GM06990 (cell line): ENCODE measurements around the gene WWTR1.

ENCODE experiments used
- DNase-seq: peaks from one replicate; pipeline ENCODE4 v3.0.0-alpha.2; 2011; ENCODE audit not compliant: insufficient read length; ENCODE audit errors: extremely low read depth
- H3K27me3 ChIP-seq: replicated peaks from 2 replicates; pipeline ENCODE4 v1.6.0; 2011; ENCODE audit warnings: low read length; ENCODE audit not compliant: control insufficient read depth, insufficient read depth
- H3K36me3 ChIP-seq: 2 replicates; pipeline ENCODE4 v1.5.1; 2011; ENCODE audit warnings: low read length; ENCODE audit not compliant: control insufficient read depth, insufficient read depth
- H3K4me3 ChIP-seq: replicated peaks from 2 replicates; pipeline ENCODE4 v1.5.1; 2011; ENCODE audit warnings: low read depth, mild to moderate bottlenecking, control low read depth, low read length
- CTCF ChIP-seq: IDR thresholded peaks from 2 replicates; pipeline ENCODE4 v1.5.1; 2011; ENCODE audit warnings: low read length, control low read depth, mild to moderate bottlenecking, inconsistent platforms; ENCODE audit not compliant: insufficient read depth, poor library complexity, severe bottlenecking

Gene WWTR1

DNA sequence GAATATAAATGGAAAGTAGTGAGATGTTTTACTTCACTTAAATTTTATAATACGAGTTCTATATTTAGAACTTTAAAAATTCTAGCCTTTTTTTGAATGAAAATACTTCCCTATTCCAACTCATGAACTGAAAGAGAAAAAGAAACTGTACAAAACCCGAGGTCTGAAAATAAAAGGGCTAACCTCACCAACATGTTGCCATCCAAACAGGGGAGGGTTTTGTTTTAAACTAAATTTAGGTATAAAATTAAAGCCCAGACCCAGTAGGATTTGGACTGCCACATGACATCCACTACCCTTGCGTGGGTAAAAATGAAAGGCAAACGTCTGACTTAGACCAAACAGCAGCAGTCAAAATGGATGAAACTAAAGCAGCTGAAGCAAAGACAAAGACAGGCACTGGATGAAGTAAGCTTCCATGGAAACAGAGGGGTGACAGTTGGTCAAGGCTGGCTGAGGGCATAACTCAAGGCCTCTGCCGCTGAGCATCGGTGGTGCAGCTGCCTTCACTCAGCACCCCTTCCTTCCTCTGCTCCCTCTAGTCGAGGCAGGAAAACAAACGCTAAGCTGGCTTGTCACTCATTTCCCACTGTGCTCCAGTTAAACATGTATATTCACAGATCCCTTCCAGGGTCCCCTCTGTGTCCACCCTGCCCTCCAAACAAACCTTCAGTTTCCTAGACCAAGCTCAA is 125.2 kb downstream of the WWTR1 start:
- no peak overlapping the region for H3K4me3 ChIP-seq

DNA sequence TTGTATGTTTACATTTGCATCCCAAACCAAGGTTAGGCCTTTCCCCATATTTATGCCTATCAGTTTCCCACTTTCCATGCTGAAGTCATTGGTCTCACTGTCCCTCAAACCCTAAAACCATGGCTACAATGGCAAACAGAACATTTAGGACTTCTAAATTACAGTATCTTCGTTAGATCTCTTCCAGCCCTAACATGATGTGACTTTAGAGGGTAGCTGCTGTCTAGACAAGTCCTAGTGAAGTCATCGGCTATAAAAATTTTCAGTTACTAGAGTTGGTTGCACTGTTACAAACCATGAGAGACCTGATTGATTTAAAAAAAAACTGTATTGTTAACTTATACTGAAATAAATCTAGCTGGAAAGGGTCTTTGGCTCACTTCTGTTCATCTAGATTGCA is 128.7 kb downstream of the WWTR1 start:
- H3K27me3 ChIP-seq, result no peaks in the 10 kb centered on the region
- H3K36me3 ChIP-seq, result no peaks in the 10 kb centered on the region
- no peak for DNase-seq
- TF ChIP-seq CTCF, result no peak
- H3K4me3 ChIP-seq, result no peak overlapping the region

More for the DNA sequence above, 125.2 kb downstream of the WWTR1 start:
- TF ChIP-seq CTCF, result no peak
- H3K36me3 ChIP-seq, result no peaks in the 10 kb centered on the region
- no peaks in the 10 kb centered on the region for H3K27me3 ChIP-seq
- no peak for DNase-seq

- H3K4me3 ChIP-seq, result no peak overlapping the region
- no peaks in the 10 kb centered on the region for H3K36me3 ChIP-seq
- TF ChIP-seq CTCF, result no peak
- H3K27me3 ChIP-seq, result no peaks in the 10 kb centered on the region
- DNase-seq, result no peak
These were observed 129.5 kb downstream of the WWTR1 start for GRCh38 chr3:149528340-149528650.

DNA sequence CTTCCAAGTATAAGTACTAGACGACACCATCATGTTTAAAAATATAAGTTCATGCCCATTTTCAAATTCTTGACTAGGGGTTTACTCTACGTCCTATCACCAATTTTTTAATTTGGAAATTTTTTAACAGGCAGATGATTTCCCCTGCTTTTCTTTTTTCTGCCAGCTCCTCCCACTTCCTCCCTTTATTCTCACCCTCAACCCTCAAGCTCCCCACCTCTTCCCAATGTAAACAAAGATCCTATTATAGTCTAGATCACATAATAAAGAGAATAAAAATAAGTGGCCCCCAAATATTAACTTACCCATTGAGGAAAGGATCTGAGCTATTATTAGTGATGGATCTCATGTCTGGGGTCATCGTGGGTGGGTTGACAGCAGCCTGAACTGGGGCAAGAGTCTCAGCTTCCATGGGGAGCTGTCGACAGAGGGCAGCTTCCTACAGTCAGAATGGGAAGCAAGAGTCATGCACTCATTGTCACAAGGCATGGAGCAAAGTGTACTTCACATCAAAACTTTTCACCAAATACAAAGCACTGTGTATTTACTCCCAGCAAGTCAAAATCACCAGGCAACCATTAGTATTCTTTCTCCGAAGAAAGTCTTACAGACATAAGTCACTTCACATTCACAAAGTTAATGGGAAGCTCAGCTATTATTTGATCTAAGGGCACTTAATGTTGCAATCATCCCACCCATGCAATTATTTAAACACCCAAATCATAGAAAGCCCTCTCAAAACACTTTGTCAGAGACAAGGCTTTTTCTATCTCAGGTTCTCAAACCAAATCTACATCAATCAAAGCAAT is 130.1 kb downstream of the WWTR1 start:
- DNase-seq, result no peak
- Histone ChIP-seq H3K4me3 (no peak overlapping the region), H3K27me3 (no peaks in the 10 kb centered on the region), H3K36me3 (no peaks in the 10 kb centered on the region)
- TF ChIP-seq CTCF, result no peak

DNA sequence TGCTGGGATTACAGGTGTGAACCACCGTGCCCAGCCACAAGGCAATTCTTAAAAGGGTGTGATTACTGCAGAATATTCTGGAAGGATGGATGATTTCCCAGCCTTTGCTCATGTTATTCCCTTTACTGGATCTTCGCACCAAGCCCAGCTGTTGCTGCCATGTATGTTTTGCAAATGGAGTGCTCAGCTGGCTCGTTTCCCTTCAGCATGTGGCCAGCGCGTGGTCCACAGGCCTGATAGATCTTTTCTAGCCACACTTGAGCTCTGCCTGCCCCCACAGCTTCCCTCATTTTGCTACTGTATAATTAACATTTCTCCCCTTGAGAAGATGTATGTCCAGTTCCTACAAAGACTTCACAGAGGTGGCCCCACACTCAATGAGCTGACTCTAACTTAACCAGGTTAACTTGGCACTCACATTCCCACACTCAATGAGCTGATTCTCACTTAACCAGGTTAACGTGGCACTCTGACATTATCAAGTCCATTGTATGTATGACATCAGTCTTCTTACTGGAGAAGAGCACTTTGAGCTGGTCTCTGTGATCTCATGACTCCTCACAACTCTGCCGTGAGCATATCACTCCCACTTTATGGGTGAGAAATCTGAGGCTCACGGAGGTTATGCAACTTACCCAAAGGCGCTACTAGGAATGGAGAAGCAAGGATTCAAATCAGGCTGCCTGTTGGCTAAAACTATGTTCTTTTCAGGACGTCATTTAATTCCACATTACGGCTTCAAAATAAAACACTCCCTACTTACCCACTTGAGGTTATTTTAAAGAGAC is 134.1 kb downstream of the WWTR1 start:
- no peak overlapping the region for H3K4me3 ChIP-seq
- H3K27me3 ChIP-seq, result no peaks in the 10 kb centered on the region
- no peaks in the 10 kb centered on the region for H3K36me3 ChIP-seq
- TF ChIP-seq CTCF, result no peak
- no peak for DNase-seq
